NCI-H146 (cell line): ENCODE results near the gene SP1.
"Not testable (repeated sequence)": the region's sequence is repeated elsewhere in the genome, so short reads cannot be mapped to it uniquely, and the experiment has no call there.

Source experiments
- DNase-seq: peaks from one replicate; lab custom pipeline; 2025; lab: John Stamatoyannopoulos, UW

The SP1 gene

GRCh38 chr12:53413485-53414204, 33.7 kb downstream of the SP1 start:
- DNase-seq = no peak

- DNase-seq = no peak
Measured at GRCh38 chr12:53414756-53415417, 34.9 kb downstream of the SP1 start.

GRCh38 chr12:53415752-53416389, 35.9 kb downstream of the SP1 start:
- peak; percentile 29 for DNase-seq

- DNase-seq = not testable (repeated sequence)
Measured at GRCh38 chr12:53417291-53417816, 37.4 kb downstream of the SP1 start.

- DNase-seq = no peak
Measured at GRCh38 chr12:53418221-53418620, 38.2 kb downstream of the SP1 start.

GRCh38 chr12:53419756-53420155, 39.8 kb downstream of the SP1 start:
- DNase-seq = peak; percentile 37

GRCh38 chr12:53422247-53422646, 42.3 kb downstream of the SP1 start:
- DNase-seq = not testable (repeated sequence)

GRCh38 chr12:53423597-53423996, 43.6 kb downstream of the SP1 start, which contains the start of gene AMHR2:
Gene AMHR2, plus strand, starts transcription at chr12:53423855. Its CDS starts 80 bp downstream, at chr12:53423935.
- DNase-seq = no peak

GRCh38 chr12:53424626-53425514, 44.9 kb downstream of the SP1 start:
- no peak for DNase-seq

- DNase-seq = no peak
Measured at GRCh38 chr12:53425515-53426150, 45.7 kb downstream of the SP1 start.

- DNase-seq = no peak
Measured at GRCh38 chr12:53427905-53428594, 48.1 kb downstream of the SP1 start.

- DNase-seq = no peak
Measured at GRCh38 chr12:53428741-53429140, 48.8 kb downstream of the SP1 start.

GRCh38 chr12:53430116-53430515, 50.1 kb downstream of the SP1 start:
- DNase-seq = no peak

- DNase-seq = no peak
Measured at GRCh38 chr12:53431187-53431586, 51.2 kb downstream of the SP1 start.

- not testable (repeated sequence) for DNase-seq
Measured at GRCh38 chr12:53435326-53435725, 55.4 kb downstream of the SP1 start.

- not testable (repeated sequence) for DNase-seq
Measured at GRCh38 chr12:53439582-53439981, 59.6 kb downstream of the SP1 start.

- DNase-seq = peak; percentile 100
Measured at GRCh38 chr12:53441040-53441833, 61.3 kb downstream of the SP1 start, which contains the start of gene PRR13. Gene PRR13, plus strand, starts transcription at chr12:53441734. Its CDS starts 981 bp downstream, at chr12:53442715.

- no peak for DNase-seq
Measured at GRCh38 chr12:53443955-53444354, 64.0 kb downstream of the SP1 start.

- DNase-seq = not testable (repeated sequence)
Measured at GRCh38 chr12:53444593-53445325, 64.8 kb downstream of the SP1 start.
